Stimulated activated CD4-positive, alpha-beta T cell treated with anti-CD3 and anti-CD28 coated beads, Interleukin-1b, Interleukin-23, amount 100 ng/mL, for 48 hours (primary cell): ENCODE results near the gene QSOX1.

Source experiments
- DNase-seq: peaks from one replicate; pipeline ENCODE4 v3.0.0-alpha.2; 2020

The QSOX1 gene

GRCh38 chr1:180217006-180217405, 62.3 kb downstream of the QSOX1 start:
- DNase-seq: no peak

GRCh38 chr1:180218806-180219765, 64.4 kb downstream of the QSOX1 start:
- DNase-seq: no peak

GRCh38 chr1:180219776-180220175, 65.1 kb downstream of the QSOX1 start:
- DNase-seq: no peak

GRCh38 chr1:180221462-180221861, 66.8 kb downstream of the QSOX1 start:
- DNase-seq: no peak

GRCh38 chr1:180224902-180225301, 70.2 kb downstream of the QSOX1 start:
- DNase-seq: no peak

- no peak for DNase-seq
These were observed 70.7 kb downstream of the QSOX1 start for GRCh38 chr1:180225403-180225802.

DNA sequence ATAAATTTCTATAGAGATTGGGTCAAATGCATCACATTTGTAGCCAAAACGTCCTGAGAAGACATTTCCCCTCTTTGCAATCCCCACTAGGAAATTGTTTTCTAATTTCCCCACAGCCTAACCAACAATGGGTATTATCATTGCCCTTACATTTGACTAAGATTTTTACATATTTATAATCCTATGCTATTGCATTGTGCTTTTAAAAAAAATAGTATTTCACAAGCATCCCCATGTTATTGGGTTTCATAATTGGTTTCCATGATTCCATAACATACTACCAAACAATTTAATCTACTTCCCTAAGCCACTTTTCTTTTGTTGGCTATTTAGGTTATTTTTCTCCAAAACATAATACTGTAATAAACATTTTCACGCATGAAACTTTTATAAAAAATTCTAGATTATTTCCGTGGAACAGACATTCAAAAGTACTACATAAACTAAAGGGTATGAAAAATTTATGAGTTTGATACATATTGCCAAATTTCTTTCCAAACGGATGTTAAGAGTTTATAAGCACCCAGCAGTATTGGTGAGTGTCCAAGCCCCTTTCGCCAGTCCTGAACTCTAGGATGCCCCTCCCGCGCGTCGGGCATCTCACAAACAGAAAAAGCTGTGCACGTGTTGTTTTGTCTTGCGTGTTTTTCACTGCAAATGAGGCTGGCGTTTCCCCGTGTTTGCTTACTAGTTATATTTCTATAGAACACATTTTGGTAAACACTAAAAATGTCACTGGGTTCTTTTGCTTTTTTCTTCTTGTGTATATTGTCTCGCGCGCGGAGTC, 73.4 kb downstream of the QSOX1 start:
- DNase-seq: no peak

GRCh38 chr1:180228648-180229482, 74.2 kb downstream of the QSOX1 start:
- DNase-seq: no peak

DNA sequence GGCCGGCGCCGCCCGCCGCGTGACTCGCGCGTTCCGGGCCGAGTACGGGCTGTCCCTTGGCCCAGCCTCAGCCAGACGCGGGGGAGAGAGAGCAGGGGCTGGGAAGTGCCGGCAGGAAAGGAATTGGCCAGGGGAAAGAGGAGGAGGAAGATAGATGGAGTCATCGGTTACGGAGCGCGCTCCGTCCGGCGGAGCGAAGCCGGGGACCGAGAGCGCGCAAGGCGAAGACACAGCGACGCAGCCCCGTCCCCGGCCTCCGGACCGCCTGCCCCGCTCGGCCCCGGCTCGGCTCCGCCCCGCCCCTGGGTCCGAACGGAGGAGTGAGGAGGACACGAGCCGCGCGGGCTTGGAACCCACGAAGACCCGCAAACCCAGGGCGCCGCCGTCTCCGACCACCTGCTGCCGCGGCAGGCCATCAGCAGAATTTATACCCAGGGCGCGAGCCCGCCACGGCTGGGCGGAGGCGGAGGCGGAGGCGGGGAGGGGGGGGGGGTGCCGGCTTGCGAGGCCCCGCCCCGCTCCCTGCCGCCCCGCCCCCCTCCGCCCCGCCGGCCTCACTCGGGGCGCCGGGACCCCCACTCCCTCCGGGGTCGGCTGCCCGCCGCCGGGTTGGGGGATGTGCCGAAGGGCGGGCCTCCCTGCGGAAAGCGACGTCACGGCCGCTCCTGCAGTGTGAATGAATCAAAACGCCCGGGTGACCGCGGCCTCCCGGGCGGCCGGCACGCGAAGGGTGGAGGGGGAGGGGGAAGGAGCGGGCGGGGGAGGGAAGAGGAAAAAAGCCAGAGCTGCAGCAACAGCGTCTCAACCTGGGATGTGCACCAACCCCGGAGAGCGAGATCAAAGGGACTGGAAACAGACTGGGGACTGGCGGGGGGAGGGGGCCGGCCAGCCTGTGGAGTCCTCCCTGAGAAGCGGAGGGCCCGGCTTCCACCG, 75.1 kb downstream of the QSOX1 start, which contains the start of gene LHX4:
LHX4 (plus strand) TSS at position 782 of the 933 bp plus-strand sequence. CDS start 266 bp downstream, outside the sequence.
- DNase-seq: no peak

DNA sequence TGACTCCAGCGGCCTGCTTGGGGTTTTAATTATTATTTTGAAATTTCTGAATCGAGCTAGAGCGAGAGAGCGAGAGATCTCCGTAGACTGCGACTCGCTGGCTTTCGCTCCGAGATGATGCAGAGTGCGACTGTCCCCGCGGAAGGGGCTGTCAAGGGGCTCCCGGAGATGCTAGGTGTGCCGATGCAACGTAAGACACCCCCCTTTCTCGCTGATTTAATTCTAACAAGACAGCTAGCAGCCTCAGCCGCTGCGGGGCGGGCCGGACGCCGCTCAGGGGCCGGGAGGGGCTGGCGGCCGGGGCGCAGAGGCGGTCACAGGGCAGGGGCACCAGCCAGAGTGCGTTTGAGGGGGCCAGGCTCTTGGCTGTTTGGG, 75.7 kb downstream of the QSOX1 start:
- no peak for DNase-seq

GRCh38 chr1:180230791-180231505, 76.3 kb downstream of the QSOX1 start:
- DNase-seq: no peak

DNA sequence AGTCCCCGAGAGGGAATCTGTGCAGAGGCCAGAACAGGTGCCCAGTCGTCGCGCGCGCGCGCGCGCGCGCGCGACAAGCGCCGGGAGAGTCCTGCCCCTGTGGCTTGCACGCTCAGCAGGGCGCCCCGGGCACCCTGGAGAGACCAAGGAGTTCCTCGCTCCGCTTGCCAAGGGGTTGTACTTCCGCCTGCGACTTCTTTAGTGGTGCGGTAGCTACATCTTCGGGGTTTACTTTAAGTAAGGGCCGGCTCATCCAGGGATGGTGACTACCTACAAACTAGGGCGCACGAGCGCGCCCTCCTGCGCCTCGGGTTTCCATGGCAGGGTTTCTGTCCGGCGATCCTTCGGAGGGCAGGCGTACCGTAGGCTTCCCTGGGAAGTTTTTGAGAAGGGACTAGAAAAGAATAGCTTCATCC, 76.8 kb downstream of the QSOX1 start:
- DNase-seq: no peak

DNA sequence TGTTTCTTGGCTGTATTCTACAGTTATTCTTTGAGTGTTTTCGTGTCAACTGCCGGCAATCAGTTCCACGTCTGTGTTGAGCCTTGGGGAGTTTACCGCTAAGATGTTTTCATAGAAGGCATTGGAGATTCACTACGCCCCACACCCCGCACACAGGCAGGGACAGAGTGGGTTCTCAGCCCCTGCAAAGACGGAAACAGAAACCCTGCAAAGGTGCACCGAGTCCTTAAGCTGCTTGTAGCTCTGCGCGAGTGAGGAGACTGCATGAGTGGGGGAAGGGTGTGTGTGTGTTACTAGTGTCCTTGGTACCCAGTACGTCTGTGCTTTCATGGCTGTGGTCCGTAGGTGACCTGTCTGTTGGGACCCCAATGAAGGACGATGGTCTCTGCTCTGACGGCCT, 77.3 kb downstream of the QSOX1 start:
- DNase-seq: no peak

- DNase-seq: no peak
These were observed 77.9 kb downstream of the QSOX1 start for GRCh38 chr1:180232521-180233043.

DNA sequence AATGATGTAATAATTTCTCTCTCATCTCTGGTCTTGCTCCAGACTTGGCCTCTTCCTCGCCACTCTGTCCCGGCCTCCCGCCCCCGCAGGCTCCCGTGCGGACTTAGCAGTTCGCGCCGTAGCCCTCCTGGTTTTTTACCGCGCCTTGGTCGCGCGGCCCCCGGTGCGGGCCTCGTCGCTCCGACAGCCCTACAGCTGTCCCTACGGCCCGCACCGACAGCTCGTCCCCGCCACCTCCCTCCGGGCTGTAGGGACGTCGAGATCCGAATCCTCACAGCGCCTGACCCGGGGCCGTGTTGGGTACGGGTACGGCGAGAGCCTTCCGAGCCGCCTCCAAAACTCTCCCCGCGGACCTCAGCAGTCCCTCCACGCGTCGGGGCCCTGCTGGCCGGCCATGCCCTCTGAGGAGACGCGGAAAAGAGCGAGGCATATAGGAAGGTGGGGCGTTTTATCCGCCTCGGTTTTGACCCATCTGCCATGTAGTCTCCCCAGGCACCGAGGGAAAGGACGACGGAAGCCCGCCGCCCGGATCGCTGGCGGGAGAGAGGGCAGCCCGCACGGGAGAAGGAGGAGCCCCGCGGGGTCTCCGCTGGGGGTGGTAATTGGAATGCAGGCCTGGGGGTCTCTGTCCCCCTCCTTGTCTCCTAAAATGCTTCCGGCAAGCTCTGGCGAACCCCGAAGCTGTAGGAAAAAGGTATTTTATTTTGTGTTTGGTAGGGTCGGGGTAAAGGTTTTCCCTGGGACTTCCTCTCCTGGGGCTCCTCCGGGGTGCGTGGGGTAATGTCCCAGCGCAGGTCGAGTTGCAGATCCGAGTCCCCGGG, 78.7 kb downstream of the QSOX1 start:
- no peak for DNase-seq

- DNase-seq: no peak
These were observed 79.9 kb downstream of the QSOX1 start for GRCh38 chr1:180234369-180235076.

- DNase-seq: no peak
These were observed 80.4 kb downstream of the QSOX1 start for GRCh38 chr1:180235077-180235501.

- no peak for DNase-seq
These were observed 81.0 kb downstream of the QSOX1 start for GRCh38 chr1:180235502-180236239.
